GM19467 (cell line): ENCODE results near the gene ENTPD8.

Experiments
- ATAC-seq: cut with Tn5 transposase; IDR thresholded peaks from one replicate; pipeline ENCODE4 v1.9.1; 2021; ENCODE audit warnings: mild to moderate bottlenecking, moderate library complexity; ENCODE audit not compliant: unreplicated experiment

The ENTPD8 gene

GRCh38 chr9:137433349-137433915, 7.7 kb downstream of the ENTPD8 start:
- ATAC-seq: no peak

DNA sequence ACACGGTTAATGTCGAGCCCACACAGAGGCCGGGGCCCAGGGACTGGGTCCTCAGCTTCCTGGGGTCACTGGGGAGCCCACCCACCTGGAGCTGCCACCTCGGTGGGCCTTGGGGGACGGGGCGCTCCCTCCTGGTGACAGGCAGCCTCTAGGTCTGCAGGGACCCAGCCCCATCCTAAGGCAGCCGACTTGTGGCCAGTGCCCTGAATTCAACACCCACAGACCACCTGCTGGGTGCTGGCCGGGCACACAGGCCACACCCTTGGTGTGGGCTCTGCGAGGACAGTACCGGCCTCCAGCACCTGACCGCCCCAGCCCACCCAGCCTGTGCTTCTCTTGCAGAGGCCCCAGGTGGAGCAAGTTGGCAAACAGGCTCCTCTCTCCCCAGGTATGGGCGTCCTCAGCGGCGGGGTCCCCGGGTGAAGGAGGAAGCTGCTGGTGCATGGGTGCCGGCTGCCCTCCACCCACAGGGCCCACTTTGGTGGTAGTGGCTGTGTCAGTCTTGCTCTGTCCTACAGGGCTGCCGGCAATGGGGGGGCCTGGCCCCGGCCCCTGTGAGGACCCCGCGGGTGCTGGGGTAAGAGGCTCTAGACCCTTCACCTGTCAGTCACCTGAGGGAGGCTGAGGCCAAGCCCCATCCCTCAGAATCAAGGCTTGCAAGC, 8.3 kb downstream of the ENTPD8 start:
- no peak for ATAC-seq

- no peak for ATAC-seq
These were observed 9.7 kb downstream of the ENTPD8 start for GRCh38 chr9:137431416-137431931.

GRCh38 chr9:137430723-137431415, 10.3 kb downstream of the ENTPD8 start:
- no peak for ATAC-seq

DNA sequence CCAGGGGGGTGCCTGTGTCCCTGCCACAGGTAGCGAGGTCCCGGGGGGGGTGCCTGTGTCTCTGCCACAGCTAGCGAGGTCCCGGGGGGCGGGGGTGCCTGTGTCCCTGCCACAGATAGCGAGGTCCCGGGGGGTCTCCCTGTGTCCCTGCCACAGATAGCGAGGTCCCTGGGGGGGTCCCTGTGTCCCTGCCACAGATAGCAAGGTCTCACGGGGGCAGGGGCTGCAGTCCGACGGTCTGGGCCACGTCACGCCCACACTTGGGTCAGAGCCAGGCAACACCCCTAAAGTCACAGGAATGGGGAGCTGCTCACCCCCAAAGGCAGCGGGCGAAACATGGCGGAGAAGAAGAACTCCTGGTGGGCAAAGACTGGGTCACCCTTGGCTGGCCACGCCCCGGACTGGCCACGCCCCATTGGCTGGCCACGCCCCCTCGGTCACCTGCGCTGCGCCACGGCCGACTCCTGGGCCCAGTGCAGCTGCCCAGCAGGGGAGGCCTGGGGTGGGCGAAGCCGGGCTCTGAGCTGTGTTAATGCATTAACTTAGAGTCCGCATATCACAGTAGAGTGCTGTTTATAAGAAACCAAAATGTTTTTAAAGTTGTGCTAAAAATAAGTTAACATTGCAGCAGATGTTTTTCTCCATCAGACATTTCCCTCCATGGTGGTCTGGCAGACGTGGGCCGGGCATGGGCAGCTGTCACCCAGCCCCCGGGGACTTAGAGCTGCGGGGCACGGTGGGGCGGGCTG, 11.0 kb downstream of the ENTPD8 start:
- no peak for ATAC-seq

- ATAC-seq: no peak
These were observed 11.6 kb downstream of the ENTPD8 start for GRCh38 chr9:137429546-137429890.

DNA sequence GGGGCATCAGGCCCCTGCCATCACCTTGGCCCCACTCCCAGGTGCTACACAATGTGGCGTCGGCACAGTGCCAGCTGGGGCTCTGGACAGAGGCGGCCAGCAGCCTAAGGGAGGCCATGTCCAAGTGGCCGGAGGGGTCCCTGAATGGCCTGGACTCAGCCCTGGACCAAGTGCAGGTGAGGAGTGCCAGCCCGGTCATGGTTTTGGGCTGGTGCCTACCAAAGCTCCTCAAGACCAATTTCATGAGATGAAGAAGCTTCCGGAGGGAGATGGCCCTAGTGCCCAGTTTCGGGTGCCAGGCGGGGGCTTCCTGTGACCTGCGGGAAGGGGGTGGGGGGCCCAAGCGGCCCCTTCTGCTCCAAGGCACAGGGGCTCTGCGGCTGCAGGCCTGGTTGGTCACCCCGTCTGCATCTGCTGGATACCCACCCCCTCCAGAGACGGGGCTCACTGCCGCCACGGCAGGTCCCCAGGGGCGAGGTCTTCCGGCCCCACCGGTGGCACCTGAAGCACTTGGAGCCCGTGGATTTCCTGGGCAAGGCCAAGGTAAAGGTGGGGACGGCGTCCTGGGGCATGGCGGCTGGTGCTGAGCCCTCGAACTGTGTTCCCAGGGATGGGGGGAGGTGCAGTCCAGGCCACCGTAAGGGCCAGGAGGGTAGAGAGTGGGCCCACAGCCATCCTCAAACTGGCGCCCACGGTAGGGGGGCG, 12.2 kb downstream of the ENTPD8 start:
- no peak for ATAC-seq

GRCh38 chr9:137428311-137428630, 12.9 kb downstream of the ENTPD8 start:
- no peak for ATAC-seq

GRCh38 chr9:137427454-137428310, 13.5 kb downstream of the ENTPD8 start:
- no peak for ATAC-seq

- no peak for ATAC-seq
These were observed 15.0 kb downstream of the ENTPD8 start for GRCh38 chr9:137426018-137426681.

DNA sequence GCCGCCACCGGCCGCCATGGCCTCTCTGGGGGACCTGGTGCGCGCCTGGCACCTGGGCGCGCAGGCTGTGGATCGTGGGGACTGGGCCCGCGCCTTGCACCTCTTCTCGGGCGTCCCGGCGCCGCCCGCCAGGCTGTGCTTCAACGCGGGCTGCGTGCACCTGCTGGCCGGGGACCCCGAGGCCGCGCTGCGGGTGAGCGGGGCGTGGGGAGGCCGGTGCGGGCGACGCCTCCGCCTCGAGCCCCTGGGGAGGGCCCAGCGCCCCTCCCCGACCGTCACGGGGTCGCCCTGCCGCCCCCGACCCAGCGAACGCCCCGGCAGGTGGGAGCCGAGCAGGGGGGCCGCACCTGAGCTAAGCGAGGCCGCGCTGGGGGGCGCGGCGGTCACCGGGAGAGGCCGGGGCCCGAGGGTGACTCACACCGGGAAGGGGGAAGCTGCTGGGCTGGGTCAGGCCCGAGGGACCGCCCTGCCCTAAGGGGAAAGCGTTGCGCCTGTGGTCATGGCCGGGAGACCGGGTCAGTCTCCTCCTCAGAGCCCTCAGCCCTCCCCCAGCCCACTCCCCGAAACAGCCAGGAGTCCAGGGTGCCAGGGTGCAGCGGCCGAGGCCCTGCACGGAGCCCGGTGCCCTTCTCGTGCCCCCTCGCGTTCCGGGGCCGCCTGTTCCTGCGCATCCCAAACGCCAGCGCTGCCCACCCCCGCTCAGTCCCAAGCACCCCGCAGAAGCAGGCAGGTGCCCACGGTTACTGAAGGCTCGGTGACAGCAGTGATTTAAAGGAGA, 17.5 kb downstream of the ENTPD8 start:
- ATAC-seq: no peak

DNA sequence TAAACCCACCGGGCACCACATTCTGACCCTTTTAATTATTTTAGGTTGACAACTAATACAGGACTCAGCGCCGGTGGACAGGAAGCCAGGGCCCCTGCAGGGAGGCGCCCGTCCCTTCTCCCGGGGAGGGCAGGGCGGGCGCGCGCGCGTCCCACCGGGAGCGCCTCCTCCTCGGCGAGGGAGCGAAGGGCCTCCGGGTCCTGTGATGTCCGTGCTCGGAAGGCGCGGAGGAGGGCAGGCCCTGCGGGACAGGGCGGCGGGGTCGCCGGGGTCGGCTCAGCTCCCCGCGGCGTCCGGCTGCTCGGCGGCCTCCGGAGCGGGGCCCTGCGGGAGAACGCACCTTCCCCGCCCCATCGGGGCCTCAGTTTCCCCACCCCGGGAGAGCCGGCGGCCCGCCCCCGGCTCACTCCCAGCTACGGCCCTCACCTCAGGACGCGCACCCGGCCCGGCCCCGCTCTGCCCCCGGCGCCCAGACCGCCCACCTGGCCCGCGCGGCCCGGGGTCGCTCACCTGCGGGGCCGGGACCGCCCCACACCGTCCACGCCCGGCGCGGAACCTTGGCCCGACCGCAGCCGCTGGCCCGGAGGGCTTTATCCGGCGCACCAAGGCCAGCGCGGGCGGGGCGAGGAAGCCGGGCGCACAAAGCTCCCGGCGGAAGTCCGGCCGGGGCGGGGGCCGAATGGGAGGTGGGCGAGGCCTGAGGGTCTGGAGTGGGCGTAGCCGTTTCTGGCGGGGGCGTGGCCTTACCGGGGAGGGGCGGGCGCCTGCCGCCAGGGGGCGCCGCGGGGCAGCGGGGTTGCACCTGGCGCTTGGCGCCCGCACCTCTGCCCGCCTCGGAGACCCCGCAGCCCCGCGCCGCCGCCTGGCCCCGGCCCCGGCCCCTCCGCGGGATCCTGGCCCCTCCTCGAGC, 18.3 kb downstream of the ENTPD8 start, which contains the start of the genes EXD3 and NOXA1:
Gene EXD3 (minus strand): TSS at position 559 of the 910 bp plus-strand sequence. CDS start 27,805 bp downstream, outside the sequence.
Gene NOXA1 (plus strand): TSS at position 790 of the 910 bp plus-strand sequence. CDS start 137 bp downstream, outside the sequence.
- peak; percentile 80 for ATAC-seq

DNA sequence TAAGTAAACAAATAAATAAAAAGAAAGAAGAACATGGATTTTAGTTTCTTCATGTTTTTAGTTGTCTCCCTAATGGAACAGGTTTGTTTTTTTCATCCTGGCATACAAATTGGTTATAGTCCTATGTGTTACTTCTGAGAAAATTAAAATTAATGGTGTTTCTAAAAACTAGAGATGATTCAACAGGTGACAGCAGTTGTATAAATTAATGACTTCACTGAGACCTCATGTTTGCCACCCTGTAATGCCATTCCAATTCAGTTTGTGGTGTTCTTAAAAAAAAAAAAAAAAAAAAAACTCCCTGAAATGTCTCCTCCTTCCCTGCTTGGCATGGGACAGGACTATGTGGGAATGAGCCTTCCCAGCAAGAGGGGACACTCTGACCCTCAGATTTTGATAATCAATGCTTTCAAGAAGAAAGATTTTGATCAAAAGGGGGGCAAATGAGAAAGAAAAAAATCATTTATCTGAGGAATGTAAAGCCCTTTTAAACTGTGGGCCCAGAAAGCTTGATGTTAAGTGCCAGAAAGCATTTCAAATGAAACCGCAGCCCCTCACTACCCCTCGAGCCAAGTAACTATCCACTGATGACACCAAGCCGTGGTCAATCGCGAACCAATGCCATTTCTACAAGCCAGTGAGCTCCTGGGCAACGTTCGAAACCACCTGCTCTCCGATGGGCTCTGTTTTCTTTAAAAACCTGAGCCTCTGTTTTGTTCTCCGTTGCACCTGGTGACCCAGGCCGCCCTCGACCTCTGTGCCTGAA, 19.1 kb downstream of the ENTPD8 start:
- no peak for ATAC-seq

DNA sequence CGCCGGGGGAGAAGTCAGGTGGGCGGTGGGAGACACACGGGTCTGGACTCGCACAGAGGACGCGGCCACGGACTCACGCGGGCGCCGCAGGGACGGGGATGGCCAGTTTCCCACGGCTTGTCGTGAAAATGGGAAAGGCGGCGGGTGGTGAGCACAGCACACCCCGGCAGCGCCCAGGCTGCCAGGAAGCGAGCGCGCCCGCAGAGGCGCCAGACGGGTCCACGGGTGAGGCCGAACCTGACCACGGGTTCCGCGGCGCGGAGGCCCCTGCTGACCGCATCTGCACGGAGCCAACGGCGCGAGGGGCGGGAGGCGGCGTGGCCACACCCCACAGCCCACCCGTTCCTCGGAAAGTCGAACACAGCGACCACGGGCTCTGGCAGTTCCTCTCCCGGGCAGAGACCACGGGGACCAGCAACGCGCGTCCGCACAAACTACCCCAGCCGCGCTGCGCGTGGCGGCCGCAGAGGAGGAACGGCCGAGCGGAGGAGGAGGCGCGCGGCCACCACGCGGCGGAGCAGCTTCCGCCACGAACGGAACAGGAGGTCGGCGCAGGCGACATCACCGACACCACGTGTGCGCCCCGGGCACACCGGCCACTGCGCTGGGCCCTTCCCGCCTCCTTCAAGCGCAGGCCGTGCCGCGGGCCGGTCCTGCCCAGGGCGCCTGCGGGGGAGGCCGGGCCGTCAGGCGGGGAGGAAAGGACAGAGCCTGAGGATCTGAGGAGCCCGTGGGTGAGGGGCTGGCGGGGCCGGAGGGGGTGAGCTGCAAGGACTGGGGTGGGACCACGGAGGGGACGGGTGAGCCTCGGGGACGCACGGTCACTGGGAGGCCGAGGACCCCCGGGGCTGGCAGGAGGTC, 23.8 kb downstream of the ENTPD8 start:
- ATAC-seq: no peak

GRCh38 chr9:137416563-137417151, 24.5 kb downstream of the ENTPD8 start:
- ATAC-seq: no peak
